Upper lobe of left lung (tissue), 6 donors: ENCODE data around the gene CCDC40. TPM values are rescaled to one million over a fixed set of nuclear protein-coding genes. Genes with fewer than 3 reads are reported as not detected.

ENCODE experiments used
- ATAC-seq, 2 donors: fragments of 200-7000 bp; cut with Tn5 transposase; one replicate each; pipeline ENCODE4 v1.9.1; 2022; ENCODE audit warnings: mild to moderate bottlenecking in 2 of 2, moderate library complexity in 2 of 2; ENCODE audit not compliant: low FRiP score in 2 of 2
- DNase-seq, 2 donors: peaks; one replicate each; pipeline ENCODE4 v3.0.0-alpha.2; 2019 to 2020
- H3K27ac ChIP-seq, 4 donors: fragments of 200-600 bp; sonication (generic); one replicate each; pipeline ENCODE4 v1.5.1; 2016 to 2019
- H3K27me3 ChIP-seq, 4 donors: fragments of 200-600 bp; sonication (generic); one replicate each; pipeline ENCODE4 v1.5.1; 2017 to 2019
- H3K36me3 ChIP-seq, 4 donors: fragments of 200-600 bp; sonication (generic); one replicate each; pipeline ENCODE4 v1.5.1; 2016 to 2019
- H3K4me1 ChIP-seq, 4 donors: fragments of 200-600 bp; sonication (generic); one replicate each; pipeline ENCODE4 v1.5.1; 2018 to 2019
- H3K4me3 ChIP-seq, 4 donors: fragments of 200-600 bp; sonication (generic); one replicate each; pipeline ENCODE4 v1.5.1; 2017 to 2019; ENCODE audit warnings: mild to moderate bottlenecking in 2 of 4, moderate library complexity in 1 of 4
- H3K9me3 ChIP-seq, 4 donors: fragments of 200-600 bp; sonication (generic); one replicate each; pipeline ENCODE4 v1.5.1; 2018 to 2019
- EP300 ChIP-seq, 4 donors: sonication (generic); formaldehyde crosslinking; IDR thresholded peaks; one replicate each; pipeline ENCODE4 v1.5.1; 2017; ENCODE audit warnings: antibody characterized with exemption in 4 of 4, control low read depth in 2 of 4
- POLR2A ChIP-seq, 4 donors: fragments of 450-650 bp; IDR thresholded peaks; one replicate each; pipeline ENCODE4 v1.5.1; 2016 to 2017; ENCODE audit warnings: antibody characterized with exemption in 4 of 4, mild to moderate bottlenecking in 2 of 4
- POLR2AphosphoS5 ChIP-seq, 2 donors: sonication (generic); formaldehyde crosslinking; IDR thresholded peaks; one replicate each; pipeline ENCODE4 v1.5.1; 2017; ENCODE audit warnings: antibody characterized with exemption in 2 of 2
- WGBS, 2 donors: methylation state at CpG; one replicate each; pipeline ENCODE4 v1.1.5; 2017 to 2018; 5-methylcytosine and 5-hydroxymethylcytosine counted together
- total RNA-seq, 6 donors: library from RNA; depleted of rRNA in 4 of 6; stranded (reverse); fragments of >200 nt in 4 of 6; gene quantifications; one replicate each; pipeline versions ENCODE4 v1.1.0 to v1.2.1, GENCODE V29; 2016 to 2021
- TF ChIP-seq, protein P1 (sequence below), 6 experiments: fragments of 450-650 bp in 4 of 6; fragments of 200-600 bp in 2 of 6; sonication (generic) in 2 of 6; IDR thresholded peaks; one replicate each; pipeline ENCODE4 v1.5.1; 2016 to 2019; ENCODE audit warnings: antibody characterized with exemption in 6 of 6
- donor health status: DM: no; HTN: no; CAD: no; lungs with moderate emphysema.
- donor health status: DM: no; HTN: yes; CAD: no; lungs with severe emphysema.

Gene CCDC40
- total RNA-seq, 6 donors from 2014 or later = 4.1 to 96.4 (median 24.2) TPM

- Histone ChIP-seq H3K4me3 (no peak overlapping the region), H3K36me3 (peaks cover 0 to 3% (median under 1%) of the 10 kb centered on the region in 4 donors), H3K4me1 (no peaks in the 10 kb centered on the region), H3K27ac (no peak overlapping the region), H3K9me3 (no peaks in the 10 kb centered on the region), H3K27me3 (no peaks in the 10 kb centered on the region)
- DNase-seq = no peak
- 86 to 91% methylated on average over 14 to 15 of the region's 15 CpGs for WGBS, 2 donors
- no peak for ATAC-seq
- TF ChIP-seq, protein P1, sequence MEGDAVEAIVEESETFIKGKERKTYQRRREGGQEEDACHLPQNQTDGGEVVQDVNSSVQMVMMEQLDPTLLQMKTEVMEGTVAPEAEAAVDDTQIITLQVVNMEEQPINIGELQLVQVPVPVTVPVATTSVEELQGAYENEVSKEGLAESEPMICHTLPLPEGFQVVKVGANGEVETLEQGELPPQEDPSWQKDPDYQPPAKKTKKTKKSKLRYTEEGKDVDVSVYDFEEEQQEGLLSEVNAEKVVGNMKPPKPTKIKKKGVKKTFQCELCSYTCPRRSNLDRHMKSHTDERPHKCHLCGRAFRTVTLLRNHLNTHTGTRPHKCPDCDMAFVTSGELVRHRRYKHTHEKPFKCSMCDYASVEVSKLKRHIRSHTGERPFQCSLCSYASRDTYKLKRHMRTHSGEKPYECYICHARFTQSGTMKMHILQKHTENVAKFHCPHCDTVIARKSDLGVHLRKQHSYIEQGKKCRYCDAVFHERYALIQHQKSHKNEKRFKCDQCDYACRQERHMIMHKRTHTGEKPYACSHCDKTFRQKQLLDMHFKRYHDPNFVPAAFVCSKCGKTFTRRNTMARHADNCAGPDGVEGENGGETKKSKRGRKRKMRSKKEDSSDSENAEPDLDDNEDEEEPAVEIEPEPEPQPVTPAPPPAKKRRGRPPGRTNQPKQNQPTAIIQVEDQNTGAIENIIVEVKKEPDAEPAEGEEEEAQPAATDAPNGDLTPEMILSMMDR (IDR thresholded peaks at IDR 0.05) = no peak
- TF ChIP-seq POLR2AphosphoS5 (IDR thresholded peaks at IDR 0.05) = no peak
- no peak for TF ChIP-seq POLR2A (IDR thresholded peaks at IDR 0.05)
- TF ChIP-seq EP300 (IDR thresholded peaks at IDR 0.05) = no peak
These were observed 87.3 kb downstream of the CCDC40 start for GRCh38 chr17:80123791-80124190.

- no peaks in the 10 kb centered on the region for H3K9me3 ChIP-seq
These were observed 88.0 kb downstream of the CCDC40 start for GRCh38 chr17:80124351-80124981.

GRCh38 chr17:80125656-80126448, 89.4 kb downstream of the CCDC40 start:
- no peaks in the 10 kb centered on the region for H3K27me3 ChIP-seq
- 61 to 67% methylated on average over 14 of the region's 14 CpGs for WGBS, 2 donors
- H3K27ac ChIP-seq = no peak overlapping the region
- TF ChIP-seq EP300 (IDR thresholded peaks at IDR 0.05) (no peak), POLR2AphosphoS5 (IDR thresholded peaks at IDR 0.05) (no peak), POLR2A (IDR thresholded peaks at IDR 0.05) (no peak)
- TF ChIP-seq, protein P1 (IDR thresholded peaks at IDR 0.05) = no peak
- DNase-seq = no peak
- no peaks in the 10 kb centered on the region for H3K36me3 ChIP-seq
- no peak overlapping the region for H3K4me3 ChIP-seq
- H3K9me3 ChIP-seq = no peaks in the 10 kb centered on the region
- ATAC-seq = peak in 1 of 2 donors; percentile 68
- H3K4me1 ChIP-seq = no peaks in the 10 kb centered on the region

More at GRCh38 chr17:80124351-80124981, 88.0 kb downstream of the CCDC40 start:
- TF ChIP-seq EP300 (IDR thresholded peaks at IDR 0.05) = no peak
- TF ChIP-seq, protein P1 (IDR thresholded peaks at IDR 0.05) = peak in 2 of 6 experiments; percentile 15 to 26
- no peaks in the 10 kb centered on the region for H3K27me3 ChIP-seq
- no peak for ATAC-seq
- H3K4me1 ChIP-seq = no peaks in the 10 kb centered on the region
- no peak overlapping the region for H3K27ac ChIP-seq
- H3K4me3 ChIP-seq = no peak overlapping the region
- 56 to 65% methylated on average over 15 of the region's 15 CpGs for WGBS, 2 donors
- H3K36me3 ChIP-seq = no peaks in the 10 kb centered on the region
- DNase-seq = no peak

DNA sequence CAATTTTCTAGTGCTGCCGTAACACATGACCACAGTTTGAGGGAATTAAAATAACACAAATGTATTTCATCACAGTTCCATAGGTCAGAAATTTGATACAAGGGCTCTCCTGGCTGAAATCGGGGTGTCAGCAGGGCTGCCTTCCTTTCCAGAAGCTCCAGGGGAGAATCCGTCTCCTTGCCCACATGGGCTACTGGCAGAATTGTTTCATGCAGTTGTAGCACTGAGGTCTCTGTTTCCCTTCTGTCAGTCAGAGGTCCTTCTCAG, 89.9 kb downstream of the CCDC40 start:
- DNase-seq (no peak), ATAC-seq (no peak)
- no peak overlapping the region for H3K27ac ChIP-seq
- 74 to 85% methylated on average over 3 of the region's 3 CpGs for WGBS, 2 donors
- no peaks in the 10 kb centered on the region for H3K27me3 ChIP-seq
- no peaks in the 10 kb centered on the region for H3K36me3 ChIP-seq
- no peaks in the 10 kb centered on the region for H3K4me1 ChIP-seq
- H3K4me3 ChIP-seq = no peak overlapping the region
- TF ChIP-seq POLR2AphosphoS5 (IDR thresholded peaks at IDR 0.05) (no peak), POLR2A (IDR thresholded peaks at IDR 0.05) (no peak), EP300 (IDR thresholded peaks at IDR 0.05) (no peak)
- TF ChIP-seq, protein P1 (IDR thresholded peaks at IDR 0.05) = no peak
- H3K9me3 ChIP-seq = no peaks in the 10 kb centered on the region
